ENCODE data around the gene KCNMA1.
"Not testable (repeated sequence)": the region's sequence is repeated elsewhere in the genome, so short reads cannot be mapped to it uniquely, and the experiment has no call there.

Gene KCNMA1

DNA sequence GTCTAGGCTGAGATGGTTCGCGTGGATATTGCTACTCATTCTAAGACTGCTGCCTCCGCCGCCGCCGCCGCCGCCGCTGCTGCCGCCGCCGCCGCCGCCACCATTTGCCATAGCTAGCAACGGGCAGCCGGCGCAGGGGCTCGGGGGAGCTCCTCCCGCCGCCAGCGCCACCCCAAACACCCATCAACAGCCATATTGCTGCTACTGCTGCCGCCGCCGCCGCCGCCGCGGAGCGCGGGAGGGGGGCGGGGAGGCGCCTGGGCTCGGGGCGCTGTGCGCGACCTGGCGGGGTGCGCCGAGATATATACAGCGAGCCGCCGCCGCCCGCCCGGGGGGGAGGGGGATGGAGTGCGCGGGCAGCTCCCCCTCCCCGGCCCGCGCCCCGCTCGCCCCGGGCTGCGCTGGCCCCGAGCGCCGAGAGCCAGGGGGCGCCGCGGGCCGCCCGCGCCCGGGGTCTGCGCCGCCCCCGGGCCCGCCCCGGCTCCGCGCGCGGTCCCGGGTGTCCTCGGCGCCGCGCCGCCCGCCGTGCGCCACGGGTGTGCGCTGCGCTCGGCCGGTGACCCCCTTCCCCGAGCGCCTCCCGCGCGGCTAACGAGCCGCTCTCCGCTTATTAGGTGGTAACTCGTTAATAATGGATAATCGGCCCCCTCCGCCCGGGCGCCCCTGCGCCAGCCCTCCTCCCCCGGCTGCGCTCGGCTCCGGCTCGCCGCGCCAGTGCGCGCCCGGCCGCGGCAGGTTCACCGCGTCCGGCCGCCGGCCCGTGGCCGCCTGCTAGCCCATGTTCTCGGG is at the start of gene KCNMA1:
Gene KCNMA1, minus strand, starts transcription at position 277 of the 789 bp plus-strand sequence.
- in situ Hi-C loops (cut with MboI; ENCODE audit: low sequenced_read_pairs), result loop anchor here (25.0 kb wide), 1 partner anchor 475 kb away; no protein-coding TSS in a partner anchor

DNA sequence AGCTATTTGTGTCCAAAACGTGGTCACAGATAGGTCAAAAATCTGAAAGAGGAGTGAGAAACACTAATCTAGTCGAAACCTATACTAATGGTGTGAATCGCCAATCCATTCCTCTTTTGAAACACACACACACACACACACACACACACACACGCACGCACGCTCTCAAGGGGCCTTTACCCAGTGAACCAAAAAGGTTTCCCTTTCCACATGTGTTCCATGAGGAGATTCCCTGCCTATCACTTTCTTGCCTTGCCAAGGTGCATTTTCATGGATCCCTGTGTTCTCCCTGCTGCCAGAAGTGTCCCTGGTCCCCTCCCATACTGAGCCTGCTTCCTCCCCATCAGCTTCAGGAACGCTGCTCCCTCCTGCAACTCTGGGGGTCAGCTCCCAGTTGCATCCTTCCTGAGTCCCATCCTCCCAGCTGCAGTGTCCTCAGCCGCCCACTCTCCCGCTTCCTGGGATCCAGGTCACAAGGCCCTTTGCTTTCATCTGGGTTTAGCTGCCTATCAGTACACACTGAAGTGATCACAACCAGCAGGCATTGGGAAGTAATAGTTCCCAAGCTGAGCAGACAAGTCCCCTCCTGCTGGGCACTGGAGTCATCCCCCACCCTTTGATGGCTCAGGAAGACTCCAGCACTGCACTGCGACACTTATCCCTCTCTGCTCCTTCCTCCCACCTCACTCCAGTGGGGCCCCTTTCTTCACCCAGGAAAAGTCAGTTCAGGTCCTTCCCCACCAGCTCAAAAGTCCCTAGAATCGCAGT is 49.2 kb upstream of the KCNMA1 start:
- in situ Hi-C loops (cut with MboI; ENCODE audit: low sequenced_read_pairs), result no loop called here

DNA sequence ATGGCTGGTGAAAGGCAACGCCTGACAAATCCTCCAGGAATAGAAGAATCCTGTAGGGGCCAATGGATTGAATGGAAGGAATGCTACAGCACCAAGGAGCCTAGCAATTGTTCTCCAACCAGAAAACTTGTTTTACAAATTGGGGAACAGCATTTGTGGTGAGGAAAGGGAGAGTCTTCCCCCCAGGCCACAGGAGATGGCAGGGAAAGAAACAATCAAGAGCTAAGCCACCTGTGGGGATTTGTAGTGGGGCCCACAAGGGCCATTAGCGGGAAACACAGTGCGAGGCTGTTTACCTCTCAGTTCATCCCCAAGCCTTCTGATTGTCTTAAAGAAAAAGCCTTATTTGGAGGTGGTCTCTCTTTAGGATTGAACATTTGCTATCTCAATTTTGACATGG is 48.5 kb upstream of the KCNMA1 start:
- in situ Hi-C loops (cut with MboI; ENCODE audit: low sequenced_read_pairs), result no loop called here

DNA sequence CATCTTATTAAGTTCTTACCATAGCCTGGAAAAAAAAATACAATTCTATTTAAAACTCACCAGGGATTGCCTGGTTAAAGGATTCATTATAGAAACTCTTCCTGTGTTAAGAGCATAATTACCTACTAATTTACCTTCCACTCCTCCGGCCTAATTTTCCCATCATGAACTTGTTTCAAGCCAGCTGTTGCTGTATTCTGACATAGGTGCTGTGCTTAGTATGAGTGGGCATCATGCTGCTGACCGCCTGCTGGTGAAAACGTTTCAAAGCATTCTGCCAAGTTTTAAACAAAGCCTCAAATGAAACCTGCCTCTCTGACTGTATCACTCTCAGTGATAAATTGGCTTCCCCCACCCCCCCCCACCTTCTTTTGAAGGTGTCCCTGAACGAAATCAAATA is 47.8 kb upstream of the KCNMA1 start:
- in situ Hi-C loops (cut with MboI; ENCODE audit: low sequenced_read_pairs), result no loop called here

DNA sequence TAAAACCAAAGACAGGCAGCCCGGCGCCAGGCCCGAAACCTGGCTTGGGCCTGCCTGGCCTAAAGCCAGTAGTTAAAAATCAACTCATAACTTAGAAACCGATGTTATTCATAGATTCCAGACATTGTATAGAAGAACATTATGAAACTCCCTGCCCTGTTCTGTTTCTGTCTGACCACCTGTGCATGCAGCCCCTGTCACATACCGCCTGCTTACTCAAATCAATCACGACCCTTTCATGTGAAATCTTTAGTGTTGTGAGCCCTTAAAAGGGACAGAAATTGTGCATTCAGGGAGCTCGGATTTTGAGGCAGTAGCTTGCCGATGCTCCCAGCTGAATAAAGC is 45.5 kb upstream of the KCNMA1 start:
- in situ Hi-C loops (cut with MboI; ENCODE audit: low sequenced_read_pairs), result not testable (repeated sequence)

DNA sequence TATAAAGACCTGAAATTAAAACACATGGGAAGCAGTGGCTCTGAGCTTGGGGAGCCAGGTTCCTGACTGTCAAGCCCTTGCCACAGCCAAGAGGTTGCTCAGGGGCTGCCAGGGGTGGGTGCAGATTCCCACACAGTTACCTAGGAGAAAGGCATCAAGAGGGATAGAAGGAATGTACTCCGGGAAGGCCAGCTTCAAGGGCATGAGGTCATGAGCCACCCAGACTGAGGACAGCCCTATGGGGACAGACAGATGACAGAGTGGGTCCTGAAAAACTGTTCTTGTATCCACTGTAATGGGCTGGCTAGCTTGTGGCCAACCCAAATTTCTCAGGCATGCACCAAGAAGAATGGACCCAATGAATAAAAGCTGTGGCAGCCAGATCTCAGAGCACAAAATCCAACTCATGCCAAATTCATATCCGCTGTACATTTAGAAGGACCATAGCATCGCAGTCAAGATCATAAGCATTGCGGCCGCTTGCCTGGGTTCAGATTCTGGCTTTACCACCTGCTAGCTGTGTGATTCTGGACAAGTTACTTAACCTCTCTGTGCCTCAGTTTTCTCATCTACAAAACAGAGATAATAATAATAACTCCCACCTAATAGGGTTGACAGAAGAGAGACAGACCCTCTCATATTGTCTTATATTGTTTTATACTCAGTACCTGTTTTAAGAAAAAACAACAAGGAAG is 44.9 kb upstream of the KCNMA1 start:
- in situ Hi-C loops (cut with MboI; ENCODE audit: low sequenced_read_pairs), result no loop called here

DNA sequence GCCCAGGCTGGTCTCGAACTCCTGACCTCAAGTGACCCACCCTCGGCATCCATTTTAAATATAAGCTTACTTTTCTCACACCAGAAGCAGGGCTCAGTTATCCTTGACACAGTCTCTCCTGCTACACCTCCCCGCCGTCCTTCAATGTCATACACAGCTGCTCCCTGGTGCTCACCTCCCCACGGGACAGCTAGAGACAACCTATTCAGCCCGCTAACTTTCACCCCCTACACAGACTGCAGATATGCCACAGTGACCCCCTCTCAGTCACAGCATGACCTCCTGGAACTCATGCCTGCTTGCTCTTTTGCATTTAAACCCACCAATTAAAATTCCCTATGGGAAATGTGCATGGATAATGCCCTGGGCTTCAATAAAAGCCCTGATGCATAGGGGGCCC is 44.2 kb upstream of the KCNMA1 start:
- in situ Hi-C loops (cut with MboI; ENCODE audit: low sequenced_read_pairs), result no loop called here

DNA sequence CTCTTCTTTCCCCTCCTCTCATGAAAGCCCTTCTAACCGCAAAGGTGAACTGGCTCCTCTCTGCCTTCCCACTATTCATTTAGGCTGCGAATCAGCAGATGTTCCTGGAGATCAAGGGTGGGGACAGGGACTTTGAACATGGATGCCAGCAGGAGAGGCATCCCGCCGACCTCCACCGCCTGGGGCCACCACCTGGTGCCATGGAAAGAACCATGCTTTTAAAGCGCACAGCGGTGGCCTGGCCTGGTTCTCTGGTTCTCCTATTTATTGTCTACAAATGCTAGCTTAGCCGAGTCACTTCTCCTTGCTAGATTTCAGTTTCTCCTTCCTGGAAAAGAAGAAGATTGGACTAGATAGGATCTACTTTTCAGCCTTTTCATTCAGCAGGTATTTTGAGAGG is 43.2 kb upstream of the KCNMA1 start:
- in situ Hi-C loops (cut with MboI; ENCODE audit: low sequenced_read_pairs), result no loop called here

DNA sequence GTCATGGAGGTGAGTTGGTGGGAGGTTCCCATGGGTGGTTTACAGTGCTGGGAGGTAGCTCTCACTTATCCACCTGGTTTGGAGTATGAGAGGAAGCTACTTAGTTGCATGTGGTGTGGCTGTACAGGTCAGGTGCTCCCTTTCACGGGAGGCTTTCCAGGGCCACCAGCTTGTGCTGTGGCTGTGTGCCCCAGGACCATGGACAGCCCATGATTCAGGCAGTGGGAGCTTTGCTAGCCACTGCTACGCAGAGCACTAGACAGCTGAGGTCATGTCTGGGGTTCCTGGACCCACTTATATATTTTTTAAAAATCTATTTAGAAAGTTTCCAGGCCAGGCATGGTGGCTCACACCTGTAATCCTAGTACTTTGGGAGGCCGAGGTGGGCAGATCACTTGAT is 42.5 kb upstream of the KCNMA1 start:
- in situ Hi-C loops (cut with MboI; ENCODE audit: low sequenced_read_pairs), result no loop called here

DNA sequence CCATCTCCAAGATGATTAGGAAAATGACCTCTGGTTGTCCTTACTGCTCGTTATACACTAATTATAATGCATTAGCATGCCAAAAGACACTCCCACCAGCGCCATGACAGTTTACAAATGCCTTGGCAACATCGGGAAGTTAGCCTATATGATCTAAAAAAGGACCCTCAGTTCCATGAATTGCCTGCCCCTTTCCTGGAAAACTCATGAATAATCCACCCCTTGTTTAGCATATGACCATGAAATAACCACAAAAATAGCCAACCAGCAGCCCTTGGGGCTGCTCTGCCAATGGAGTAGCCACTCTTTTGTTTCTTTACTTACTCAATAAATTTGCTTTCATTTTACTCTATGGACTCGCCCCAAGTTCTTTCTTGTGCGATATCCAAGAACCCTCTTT is 41.6 kb upstream of the KCNMA1 start:
- in situ Hi-C loops (cut with MboI; ENCODE audit: low sequenced_read_pairs), result no loop called here

DNA sequence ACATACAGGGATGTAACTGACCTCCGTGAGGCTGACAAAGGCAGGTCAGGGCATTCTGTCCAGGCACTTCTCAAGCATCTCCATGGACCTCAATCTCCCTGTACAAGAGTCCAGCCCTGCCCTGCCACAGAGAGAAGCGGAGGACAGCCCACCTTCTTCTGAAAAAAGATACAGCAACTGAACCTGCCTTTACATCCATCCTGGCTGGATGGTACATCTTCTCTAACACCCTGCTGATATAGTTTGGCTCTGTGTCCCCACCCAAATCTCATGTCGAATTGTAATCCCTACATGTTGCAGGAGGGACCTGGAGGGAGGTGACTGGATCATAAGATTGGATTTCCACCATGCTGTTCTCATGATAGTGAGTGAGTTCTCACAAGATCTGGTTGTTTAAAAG is 40.5 kb upstream of the KCNMA1 start:
- in situ Hi-C loops (cut with MboI; ENCODE audit: low sequenced_read_pairs), result no loop called here

DNA sequence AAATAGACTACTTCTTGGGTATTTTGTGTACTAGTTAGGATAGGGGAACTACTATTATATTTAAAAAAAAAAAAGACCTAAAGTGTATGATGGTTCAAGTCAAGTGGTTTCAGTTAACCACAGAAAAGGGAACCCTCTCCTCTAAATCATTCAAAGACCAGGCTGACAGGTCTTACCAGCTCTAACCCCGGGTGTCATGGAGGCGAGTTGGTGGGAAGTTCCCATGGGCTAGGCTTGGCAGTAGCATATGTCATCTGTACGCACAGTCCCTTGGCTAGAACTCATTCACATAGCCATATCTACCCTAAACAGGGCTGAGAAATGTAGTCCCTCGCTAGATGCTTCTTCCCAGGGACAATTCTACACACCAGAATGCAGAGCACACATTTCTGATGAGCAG is 37.7 kb upstream of the KCNMA1 start:
- in situ Hi-C loops (cut with MboI; ENCODE audit: low sequenced_read_pairs), result no loop called here

DNA sequence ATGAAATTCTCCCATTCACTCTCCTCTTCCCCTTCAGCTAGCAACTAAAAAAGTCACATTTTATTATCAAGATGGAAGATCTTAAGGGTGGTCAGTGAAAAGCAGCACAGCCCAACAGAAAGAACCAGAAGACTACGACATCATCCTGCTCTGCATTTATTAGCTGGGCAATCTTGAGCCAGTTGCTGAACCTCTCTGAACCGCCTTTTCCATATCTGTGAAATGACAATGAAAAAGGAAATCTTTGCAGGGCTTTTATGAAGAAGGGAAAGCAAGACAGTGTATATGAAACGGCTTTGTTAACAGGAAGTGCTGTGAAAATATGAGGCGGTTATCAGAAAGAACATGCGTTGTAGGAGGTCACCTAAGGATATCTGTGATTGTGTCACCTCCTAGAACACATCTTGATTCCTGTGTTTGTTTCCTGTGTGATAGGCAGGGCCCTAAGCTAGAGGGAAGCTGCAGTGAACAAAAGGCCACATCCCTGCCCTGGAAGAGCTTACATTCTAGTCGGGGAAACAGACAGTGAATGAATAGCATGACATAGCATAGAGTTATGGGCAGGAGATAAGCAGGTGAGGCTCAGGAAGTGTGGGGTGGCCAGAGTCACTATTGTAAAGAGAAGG is 36.0 kb upstream of the KCNMA1 start:
- in situ Hi-C loops (cut with MboI; ENCODE audit: low sequenced_read_pairs), result no loop called here

DNA sequence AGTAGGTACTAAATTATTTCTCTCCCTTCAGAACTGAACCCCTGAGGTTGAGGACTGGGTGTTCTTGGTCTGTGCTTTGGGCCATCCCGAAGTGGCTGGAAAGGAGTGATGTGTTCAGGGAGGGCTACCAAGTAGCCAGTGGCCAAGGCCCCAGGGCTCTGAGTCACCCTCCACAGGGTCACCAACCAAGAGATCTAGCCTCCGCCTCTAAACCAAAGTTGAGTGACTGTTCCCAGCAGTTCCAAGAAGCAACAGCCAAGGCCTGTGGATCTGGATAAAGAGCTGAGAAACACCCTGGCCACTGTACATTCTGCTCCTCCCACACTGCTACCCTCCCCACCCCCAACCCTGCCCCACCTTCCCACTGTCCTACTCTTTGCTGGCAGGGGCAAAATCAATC is 35.5 kb upstream of the KCNMA1 start:
- in situ Hi-C loops (cut with MboI; ENCODE audit: low sequenced_read_pairs), result no loop called here

DNA sequence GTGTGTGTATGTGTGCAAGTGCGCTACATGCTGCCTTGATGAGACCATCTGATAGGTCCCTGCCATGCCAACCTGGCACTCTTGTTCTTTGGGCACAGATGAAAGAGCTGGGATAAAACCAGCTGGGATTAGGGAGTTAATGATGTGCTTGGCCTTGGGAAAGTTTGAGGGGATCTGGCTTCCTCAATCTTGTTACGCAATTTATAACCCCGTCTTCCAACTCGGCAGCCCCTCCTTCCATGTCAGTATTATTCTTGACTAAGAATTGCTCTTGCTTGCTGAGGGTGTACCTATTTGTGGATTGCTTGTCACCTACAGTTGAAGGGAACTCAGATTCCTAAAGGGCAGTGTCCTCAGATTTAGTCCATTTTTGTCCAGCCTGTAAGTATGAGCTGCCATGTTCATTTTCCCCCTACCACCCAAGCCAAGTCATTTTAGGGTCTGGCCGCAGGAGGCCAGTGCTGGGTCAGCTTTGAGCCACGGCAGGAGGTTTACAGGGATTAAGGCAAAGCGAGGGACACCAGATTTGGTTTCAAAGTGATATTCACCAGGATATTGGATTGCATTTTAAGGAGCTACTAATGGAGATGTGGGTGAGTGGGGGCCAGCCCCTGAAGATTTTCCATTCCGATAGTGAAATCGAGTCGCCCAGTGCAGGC is 34.1 kb upstream of the KCNMA1 start:
- in situ Hi-C loops (cut with MboI; ENCODE audit: low sequenced_read_pairs), result no loop called here

DNA sequence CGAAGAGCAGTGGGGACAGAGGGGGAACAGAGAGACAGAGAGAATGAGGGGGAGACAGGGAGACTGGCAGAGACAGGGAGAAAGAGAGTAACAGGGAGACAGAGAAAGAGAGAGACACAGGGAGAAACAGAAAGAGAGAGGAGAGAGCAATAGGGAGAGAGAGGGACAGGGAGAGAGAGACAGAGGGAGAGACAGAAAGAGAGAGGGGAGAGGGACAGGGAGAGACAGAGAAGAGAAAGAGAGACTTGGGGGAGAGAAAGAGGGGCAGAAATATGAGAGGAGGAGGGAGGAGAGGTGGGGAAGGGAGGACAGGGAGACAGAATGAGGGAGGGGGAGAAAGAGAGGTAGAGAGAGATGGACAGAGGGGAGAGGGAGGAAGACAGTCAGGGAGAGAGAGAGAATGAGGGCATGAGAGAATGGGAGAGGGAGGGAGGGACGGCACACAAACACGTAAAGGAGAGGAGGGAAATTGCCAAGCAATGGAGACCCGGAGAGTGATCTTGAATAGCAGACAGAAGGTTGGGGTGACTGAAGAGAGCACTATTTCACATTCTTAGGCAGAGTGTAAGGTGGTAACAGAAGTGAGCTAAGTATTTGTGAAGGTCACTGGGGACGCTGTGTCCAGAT is 33.3 kb upstream of the KCNMA1 start:
- in situ Hi-C loops (cut with MboI; ENCODE audit: low sequenced_read_pairs), result no loop called here

DNA sequence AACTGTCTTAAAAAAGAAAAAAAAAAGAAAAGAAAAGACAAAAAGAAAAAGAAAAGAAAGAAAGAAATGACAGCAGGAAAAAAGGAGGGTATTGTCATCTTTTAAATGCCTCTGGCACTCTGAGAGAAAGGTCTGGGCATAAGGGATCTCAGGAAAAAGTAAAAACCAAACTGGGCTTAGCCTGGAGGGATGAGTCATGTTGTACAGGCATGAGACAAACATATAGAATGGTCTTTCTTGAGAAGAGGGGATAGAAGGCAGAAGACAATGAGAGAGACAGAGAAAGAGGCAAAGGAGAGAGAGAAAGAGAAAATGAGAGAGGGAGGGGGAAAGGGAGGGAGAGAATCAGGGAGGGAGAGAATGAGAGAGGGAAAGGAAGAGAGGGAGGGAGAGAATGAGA is 32.3 kb upstream of the KCNMA1 start:
- in situ Hi-C loops (cut with MboI; ENCODE audit: low sequenced_read_pairs), result no loop called here

DNA sequence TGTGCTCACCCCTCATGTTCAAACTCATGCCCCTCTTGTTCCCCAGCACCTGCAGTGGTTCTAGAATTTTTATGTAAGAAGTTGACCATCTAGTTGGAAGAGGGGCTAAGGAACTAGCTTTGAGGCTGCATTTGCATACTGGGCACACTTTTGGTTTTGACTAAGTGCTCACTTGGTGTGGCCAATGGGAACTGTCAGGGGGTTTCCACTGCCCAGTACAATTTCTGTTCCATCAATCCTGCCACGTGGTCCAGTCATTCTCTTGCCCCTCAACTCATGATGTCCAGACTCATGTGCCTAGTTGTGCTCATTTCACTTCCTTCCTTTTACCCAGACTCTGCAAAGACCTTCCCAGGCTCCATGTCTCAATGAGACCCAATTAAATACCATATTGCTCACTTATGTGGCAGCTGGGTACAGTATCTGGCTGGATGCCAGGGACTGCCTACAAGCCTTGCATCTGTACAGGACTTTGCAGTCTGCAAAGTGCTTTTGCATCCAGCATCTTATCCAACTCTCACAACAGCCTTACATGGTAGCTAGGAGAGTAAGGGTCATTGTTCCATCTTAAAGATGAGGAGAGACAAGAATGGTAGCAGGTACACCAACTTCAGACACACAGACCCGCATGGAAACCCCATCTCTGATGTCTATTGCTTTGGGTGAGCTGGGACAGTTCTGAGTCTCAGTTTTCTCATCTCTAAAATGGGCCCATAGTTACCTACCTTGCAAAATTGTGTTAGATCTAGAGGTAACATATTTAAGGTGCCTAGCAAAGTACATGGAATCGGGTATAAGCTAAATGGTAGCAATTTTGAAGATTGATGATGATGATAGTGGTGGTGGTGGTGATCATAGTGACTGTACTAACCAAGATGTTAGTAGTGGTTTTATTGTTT is 30.1 kb upstream of the KCNMA1 start:
- in situ Hi-C loops (cut with MboI; ENCODE audit: low sequenced_read_pairs), result no loop called here

DNA sequence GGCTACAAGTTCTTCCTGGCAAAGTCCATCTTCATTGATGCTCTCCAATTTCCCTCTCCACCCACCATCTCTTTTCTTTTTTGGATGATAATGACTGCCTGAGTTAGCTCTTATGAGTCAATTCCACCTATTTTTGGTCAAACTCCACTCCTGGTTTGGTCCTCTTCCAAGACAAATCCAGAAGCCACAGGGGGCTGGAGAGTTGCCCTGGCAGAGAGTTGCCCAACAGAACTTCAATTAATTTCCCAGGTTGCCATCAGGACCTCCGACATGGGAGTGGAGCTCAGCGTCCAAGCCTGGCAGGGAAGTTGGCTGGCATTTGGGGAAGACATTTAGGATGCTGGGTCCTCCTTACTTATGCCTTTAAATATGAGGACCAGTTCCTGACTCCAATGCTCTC is 29.2 kb upstream of the KCNMA1 start:
- in situ Hi-C loops (cut with MboI; ENCODE audit: low sequenced_read_pairs), result no loop called here
